ENCODE results near the gene RXRA.

DNA sequence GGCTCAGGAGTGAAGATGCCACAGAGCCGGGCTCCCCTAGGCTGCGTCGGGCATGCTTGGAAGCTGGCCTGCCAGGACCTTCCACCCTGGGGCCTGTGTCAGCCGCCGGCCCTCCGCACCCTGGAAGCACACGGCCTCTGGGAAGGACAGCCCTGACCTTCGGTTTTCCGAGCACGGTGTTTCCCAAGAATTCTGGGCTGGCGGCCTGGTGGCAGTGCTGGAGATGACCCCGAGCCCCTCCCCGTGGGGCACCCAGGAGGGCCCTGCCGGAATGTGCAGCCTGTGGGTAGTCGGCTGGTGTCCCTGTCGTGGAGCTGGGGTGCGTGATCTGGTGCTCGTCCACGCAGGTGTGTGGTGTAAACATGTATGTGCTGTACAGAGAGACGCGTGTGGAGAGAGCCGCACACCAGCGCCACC is 113.1 kb downstream of the RXRA start:
- no peak for TF ChIP-seq CTCF (conservative IDR thresholded peaks at IDR 0.05; ENCODE audit: low read depth, low read length)
- no peak for TF ChIP-seq POLR2A (IDR thresholded peaks at IDR 0.05; ENCODE audit: low read depth, low read length)
- TF ChIP-seq, protein P1, sequence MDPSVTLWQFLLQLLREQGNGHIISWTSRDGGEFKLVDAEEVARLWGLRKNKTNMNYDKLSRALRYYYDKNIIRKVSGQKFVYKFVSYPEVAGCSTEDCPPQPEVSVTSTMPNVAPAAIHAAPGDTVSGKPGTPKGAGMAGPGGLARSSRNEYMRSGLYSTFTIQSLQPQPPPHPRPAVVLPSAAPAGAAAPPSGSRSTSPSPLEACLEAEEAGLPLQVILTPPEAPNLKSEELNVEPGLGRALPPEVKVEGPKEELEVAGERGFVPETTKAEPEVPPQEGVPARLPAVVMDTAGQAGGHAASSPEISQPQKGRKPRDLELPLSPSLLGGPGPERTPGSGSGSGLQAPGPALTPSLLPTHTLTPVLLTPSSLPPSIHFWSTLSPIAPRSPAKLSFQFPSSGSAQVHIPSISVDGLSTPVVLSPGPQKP (IDR thresholded peaks at IDR 0.05; ENCODE audit: borderline replicate concordance, low read depth, low read length), result no peak
- TF ChIP-seq CEBPB (IDR thresholded peaks at IDR 0.05; ENCODE audit: low read depth, low read length), result no peak
- no peak for TF ChIP-seq CHD1 (IDR thresholded peaks at IDR 0.05; ENCODE audit: low read depth, low read length)
- no peak for TF ChIP-seq RFX5 (IDR thresholded peaks at IDR 0.05; ENCODE audit: low read depth, low read length)
- no peak for TF ChIP-seq RCOR1 (IDR thresholded peaks at IDR 0.05; ENCODE audit: insufficient replicate concordance, low read length)
- TF ChIP-seq RAD21 (IDR thresholded peaks at IDR 0.05; ENCODE audit: low read length), result no peak
- TF ChIP-seq MAFK (IDR thresholded peaks at IDR 0.05; ENCODE audit: low read depth, low read length), result no peak
- TF ChIP-seq SMC3 (IDR thresholded peaks at IDR 0.05; ENCODE audit: low read depth, low read length), result no peak
- TF ChIP-seq MAZ (IDR thresholded peaks at IDR 0.05; ENCODE audit: borderline replicate concordance, low read depth, low read length), result no peak
- no peak for TF ChIP-seq FOS (IDR thresholded peaks at IDR 0.05; ENCODE audit: low read depth, low read length)
